HG03159 (cell line): ENCODE data around the gene THSD4.

Experiments
- ATAC-seq: cut with Tn5 transposase; IDR thresholded peaks from one replicate; pipeline ENCODE4 v1.9.1; 2021; ENCODE audit warnings: mild to moderate bottlenecking, moderate library complexity; ENCODE audit not compliant: unreplicated experiment

Gene THSD4

GRCh38 chr15:71444032-71444810 is 328.9 kb downstream of the THSD4 start:
- ATAC-seq, result no peak

DNA sequence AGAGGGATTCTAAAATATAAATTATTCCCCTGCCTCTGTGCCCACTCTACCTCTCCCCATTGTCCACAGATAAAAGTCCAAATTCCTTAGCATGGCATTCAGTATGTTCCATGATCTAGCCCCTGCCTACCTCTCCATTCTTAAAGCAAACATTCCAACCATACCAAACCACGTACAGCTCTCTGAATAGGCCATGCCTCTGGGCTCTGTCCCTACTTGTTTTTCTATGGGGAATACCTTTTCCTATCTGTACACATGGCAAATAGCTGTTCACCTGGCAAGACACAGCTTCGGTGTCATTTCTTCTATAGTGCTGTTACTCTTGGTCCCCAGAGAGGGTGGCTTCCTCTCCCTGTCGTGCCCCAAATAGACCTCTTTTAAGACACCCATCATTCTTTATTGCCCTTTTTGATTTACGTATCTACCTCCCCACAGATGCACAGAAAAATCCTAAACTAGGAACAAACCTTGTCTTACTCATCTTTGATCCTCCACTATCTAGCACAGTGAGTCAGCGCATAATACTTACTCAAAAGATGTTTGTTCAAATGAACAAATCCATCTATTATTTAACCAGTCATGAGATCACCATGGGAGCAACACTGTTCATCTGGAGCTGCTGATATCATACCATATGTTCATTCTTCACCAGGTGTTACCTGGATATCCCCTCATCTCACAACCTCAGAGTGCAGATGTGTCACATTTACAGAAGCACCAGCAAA is 329.8 kb downstream of the THSD4 start:
- ATAC-seq, result no peak

DNA sequence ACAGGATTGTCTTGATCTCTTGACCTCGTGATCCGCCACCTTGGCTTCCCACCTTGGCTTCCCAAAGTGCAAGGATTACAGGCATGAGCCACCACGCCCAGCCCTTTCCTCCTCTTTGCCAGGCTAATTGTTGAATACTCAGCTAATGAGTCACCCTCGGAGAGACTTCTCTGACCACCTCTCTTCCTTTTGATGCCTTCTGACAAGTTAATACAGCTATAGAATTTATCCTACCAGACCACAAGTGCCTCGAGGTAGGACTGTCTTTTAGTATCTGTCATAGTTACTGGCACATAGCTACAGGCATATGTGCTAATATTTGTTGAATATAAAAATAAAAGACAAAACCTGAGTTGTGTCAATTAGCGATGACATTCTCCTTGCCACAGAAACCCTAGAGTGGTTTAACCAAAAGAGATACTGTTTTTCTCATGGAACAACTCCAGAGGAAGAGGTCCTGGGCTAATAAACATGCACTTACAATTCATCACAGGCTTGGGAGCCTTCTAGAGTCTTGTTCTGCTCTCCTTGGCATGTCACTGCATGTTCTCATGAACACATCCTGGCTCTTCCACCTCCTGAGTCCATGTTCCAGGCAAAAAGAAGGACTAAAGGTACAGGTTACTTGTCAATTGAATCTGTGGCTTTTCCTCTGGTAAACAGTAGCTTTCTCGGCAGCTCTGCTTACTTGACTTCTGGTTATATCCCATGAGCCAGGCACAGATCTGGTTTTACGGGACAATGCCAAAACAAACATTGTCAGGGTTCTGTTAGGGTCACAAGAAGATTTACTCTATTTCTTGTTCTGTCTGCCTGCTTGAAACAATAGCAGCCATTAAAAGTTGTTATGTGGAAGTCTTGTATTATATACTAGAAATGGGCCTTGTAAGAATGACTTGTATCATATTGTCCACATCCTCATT is 332.3 kb downstream of the THSD4 start:
- no peak for ATAC-seq

- ATAC-seq, result no peak
Observed at GRCh38 chr15:71448688-71449114, 333.4 kb downstream of the THSD4 start.

DNA sequence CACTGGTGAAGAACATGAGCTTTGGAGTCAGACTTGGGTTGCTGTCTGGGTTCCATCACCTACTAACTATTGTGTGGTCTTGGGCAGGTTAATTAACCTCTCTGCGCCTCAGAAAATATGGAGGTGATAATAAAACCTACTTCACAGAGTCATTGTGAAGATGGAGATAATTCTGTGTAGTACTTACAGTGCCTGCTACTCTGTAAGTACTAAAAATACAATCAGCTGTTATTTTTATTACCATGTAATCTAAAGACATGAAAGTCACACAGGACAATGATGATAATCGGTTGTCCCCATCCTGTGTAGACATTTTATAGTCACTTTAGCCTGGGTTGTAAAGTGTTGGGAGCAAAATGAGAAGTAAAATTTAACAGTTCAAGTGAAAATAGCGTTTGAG is 334.1 kb downstream of the THSD4 start:
- no peak for ATAC-seq

- no peak for ATAC-seq
Observed at GRCh38 chr15:71449956-71450355, 334.7 kb downstream of the THSD4 start.

DNA sequence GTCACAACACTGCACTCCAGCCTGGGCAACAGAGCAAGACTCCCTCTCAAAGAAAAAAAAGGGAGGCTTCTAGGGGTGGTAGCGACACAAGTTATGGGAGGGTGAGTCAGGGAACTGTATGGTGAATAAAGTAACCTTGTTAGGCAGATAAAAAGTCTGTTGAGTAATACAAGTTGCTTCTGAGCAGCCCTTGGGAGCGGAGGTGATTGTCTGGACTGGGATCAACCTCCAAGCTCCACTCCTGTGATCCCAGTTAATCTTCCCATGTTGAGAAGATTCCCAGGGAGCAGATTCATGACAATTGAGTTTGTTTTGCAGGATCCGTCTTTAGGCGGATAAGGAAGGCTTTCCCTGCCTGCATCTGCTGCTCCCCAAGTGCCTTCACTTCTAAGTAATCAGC is 335.9 kb downstream of the THSD4 start:
- ATAC-seq, result no peak

- ATAC-seq, result no peak
Observed at GRCh38 chr15:71452893-71453292, 337.6 kb downstream of the THSD4 start.

- ATAC-seq, result no peak
Observed at GRCh38 chr15:71454462-71454996, 339.3 kb downstream of the THSD4 start.

GRCh38 chr15:71455107-71455506 is 339.8 kb downstream of the THSD4 start:
- no peak for ATAC-seq

DNA sequence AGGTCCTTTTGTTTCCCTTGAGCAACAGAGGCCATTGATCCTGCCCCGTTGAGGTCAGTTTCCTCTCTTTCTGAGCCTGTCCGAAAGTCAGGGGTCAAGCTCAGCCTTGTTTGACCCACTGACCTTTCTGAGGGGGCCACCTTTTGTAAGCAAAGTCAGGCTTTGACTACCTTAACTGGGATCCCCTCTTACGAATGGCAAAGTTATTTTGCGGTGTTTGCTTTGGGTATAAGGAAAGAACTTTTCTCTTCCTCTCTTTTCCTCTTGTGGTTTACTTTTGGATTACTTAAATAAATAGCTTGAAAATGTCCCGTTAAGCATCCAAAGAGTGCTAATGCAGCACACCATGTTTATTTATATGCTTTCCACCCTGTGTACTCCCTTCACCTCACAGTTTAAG is 340.6 kb downstream of the THSD4 start:
- ATAC-seq, result no peak

DNA sequence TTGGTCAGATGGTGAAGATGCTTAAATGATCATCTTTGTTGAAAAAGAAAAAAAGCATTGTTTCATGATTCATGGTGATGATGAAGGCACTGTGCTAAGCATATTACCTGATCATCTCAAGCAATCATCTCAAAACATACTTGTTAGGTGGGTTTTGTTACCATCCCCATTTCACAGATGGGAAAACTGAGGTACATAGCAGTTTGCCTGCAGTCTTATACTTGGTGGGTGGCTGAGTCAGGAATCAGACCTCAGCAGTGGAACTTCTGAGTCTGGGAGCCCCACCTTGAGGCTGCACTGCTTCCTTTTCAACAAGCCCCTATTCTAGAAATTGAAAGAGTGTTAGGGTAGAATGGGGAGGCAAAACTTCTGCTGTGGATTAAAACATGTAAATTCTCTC is 341.1 kb downstream of the THSD4 start:
- no peak for ATAC-seq

DNA sequence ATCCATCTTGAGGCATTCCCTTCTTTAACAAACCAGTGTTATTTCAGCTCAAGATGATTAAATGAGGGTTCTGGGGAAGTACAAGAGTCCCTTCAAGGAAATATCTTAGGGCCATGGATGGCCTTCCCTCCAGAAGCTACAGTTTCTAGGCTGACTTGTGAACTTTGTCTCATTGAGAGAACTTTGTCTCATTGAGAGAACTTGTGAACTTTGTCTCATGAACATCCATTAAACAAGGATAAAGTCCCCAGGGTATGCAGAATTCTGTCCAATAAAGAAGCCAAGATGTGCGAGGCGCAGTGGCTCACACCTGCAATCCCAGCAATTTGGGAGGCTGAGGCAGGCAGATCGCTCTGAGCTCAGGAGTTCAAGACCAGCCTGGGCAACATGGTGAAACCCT is 341.5 kb downstream of the THSD4 start:
- ATAC-seq, result no peak

DNA sequence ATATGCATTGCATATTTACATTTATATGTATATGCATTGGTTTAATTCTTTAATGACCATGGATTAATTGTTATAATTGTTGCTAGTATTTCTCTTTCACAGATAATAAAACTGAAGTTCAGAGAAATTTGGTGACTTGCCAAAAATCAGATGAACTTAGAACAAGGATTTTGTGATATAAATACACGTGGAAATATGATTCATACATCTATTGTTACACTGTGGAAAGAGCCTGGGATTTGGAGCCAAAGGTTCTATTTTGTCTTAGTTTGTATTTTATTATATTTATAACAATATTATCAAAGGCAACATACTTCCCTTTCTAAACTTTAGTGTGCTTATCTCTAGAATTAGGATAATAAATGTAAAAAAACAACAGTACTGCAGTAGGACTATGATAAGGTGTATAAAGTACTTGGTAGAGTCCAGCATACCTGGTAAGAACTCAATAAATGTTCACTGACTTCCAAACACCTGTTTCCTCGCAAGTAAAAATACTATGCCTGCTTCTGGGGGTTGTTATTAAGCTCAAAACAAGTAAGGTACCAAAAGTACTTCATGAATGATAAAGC is 342.9 kb downstream of the THSD4 start:
- ATAC-seq, result no peak

- no peak for ATAC-seq
Observed at GRCh38 chr15:71461748-71462147, 346.5 kb downstream of the THSD4 start.

- ATAC-seq, result no peak
Observed at GRCh38 chr15:71462638-71463037, 347.4 kb downstream of the THSD4 start.

- ATAC-seq, result no peak
Observed at GRCh38 chr15:71463156-71463665, 347.9 kb downstream of the THSD4 start.

DNA sequence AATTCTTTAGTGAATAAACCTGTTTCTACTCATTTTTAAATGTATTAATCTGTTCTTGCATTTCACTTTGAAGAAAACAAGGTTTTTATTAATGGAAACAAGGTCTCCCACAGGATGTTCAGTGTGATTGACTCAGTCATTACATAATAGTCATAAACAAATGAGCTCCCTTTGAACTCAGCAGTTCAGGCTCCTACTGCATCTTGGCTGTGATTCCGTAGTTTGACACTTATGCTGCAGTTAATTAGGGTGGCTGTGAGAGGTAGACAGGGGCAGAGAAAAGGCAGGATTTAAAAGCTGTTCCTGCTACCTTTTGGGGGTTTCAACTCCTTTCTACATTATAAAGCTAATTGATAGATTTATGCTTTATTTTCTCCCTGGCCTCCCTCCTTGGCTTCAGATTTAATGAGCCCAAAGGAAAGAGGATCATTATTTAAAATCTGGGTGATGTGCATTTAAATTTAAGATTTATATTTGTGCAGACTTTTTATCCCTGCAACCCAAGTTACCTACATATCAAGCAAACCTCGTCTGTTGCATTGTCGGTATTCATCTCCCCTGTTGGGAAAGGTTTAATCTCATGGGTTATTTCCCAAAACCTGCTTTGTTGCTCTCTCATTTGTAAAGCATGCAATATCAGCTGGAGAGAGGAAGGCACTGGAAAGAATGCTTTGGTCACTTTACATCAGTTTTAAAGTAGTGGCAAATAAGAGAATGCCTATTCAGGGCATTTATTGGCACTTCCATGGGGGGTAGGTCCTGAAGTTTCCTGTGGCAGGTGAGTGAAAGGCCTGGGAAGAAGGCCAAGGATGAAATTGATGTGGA is 350.1 kb downstream of the THSD4 start:
- ATAC-seq, result no peak

DNA sequence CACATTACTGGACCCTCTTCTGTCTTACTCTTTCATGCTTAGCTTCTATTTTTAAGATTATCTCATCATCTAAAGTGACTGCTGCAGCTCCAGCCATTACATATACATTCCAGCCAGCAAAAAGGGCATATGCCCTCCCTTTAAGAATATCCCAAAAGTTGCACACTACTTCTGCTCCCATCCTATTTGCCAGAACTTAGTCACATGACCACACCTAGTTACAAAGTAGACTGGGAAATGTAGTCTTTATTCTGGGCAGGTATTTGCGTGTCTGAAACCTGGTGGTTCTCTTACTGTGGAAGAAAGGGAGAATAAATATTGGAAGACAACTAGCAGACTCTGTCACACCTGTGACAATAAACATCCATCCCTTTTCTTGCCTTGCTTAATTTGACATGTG is 353.4 kb downstream of the THSD4 start:
- no peak for ATAC-seq

- no peak for ATAC-seq
Observed at GRCh38 chr15:71469413-71469812, 354.1 kb downstream of the THSD4 start.
